Endothelial cell of umbilical vein (primary cell): ENCODE results near the gene COMMD10. TPM values are rescaled to one million over a fixed set of nuclear protein-coding genes. Genes with fewer than 3 reads are reported as not detected.

Experiments
- BruUV-seq: library from RNA; stranded (reverse); fragments of 400-500 nt; replicated peaks from 2 replicates; lab custom pipeline; 2021; lab: Mats Ljungman, UMichigan
- CTCF ChIA-PET: fragments of 300-600, 350-600 bp; sonication (Branson Sonifier 250); formaldehyde crosslinking; loops from one replicate; lab custom pipeline; 2021; ENCODE audit warnings: antibody characterized with exemption, inconsistent platforms; lab: Charles Lee
- POLR2A ChIA-PET: fragments of 300-600, 350-600 bp; sonication (Branson Sonifier 250); formaldehyde crosslinking; loops from one replicate; lab custom pipeline; 2021; ENCODE audit warnings: antibody characterized with exemption, inconsistent platforms; lab: Charles Lee
- DNase-seq: peaks from one replicate; pipeline ENCODE4 v3.0.0-alpha.2; 2011; ENCODE audit warnings: low read depth, low spot score
- FAIRE-seq: peaks from 2 replicates; lab custom pipeline; 2011; peaks lifted over from hg19 to GRCh38; lab: Jason Lieb, UNC
- H2AFZ ChIP-seq: 2 replicates; pipeline ENCODE4 v1.6.0; 2012; ENCODE audit warnings: low read depth, low read length, control low read depth, inconsistent platforms
- H3K27ac ChIP-seq: 2 replicates; pipeline ENCODE4 v1.5.1; 2011; ENCODE audit warnings: low read depth, mild to moderate bottlenecking, control low read depth, low read length, moderate library complexity; ENCODE audit not compliant: insufficient read depth
- H3K27me3 ChIP-seq, 2 experiments: 2 replicates each; pipeline versions ENCODE4 v1.6.0 to v1.6.1; 2011; ENCODE audit warnings: low read length in 2 of 2, mixed read lengths in 1 of 2; ENCODE audit not compliant: control insufficient read depth in 2 of 2, insufficient read depth in 2 of 2
- H3K36me3 ChIP-seq, 2 experiments: 2 replicates in 1 of 2; 3 replicates in 1 of 2; pipeline ENCODE4 v1.5.1; 2011; ENCODE audit warnings: low read length in 2 of 2, mild to moderate bottlenecking in 1 of 2, moderate library complexity in 1 of 2; ENCODE audit not compliant: control insufficient read depth in 2 of 2, insufficient read depth in 2 of 2; ENCODE audit errors: extremely low read depth in 1 of 2
- H3K4me1 ChIP-seq: 3 replicates; pipeline ENCODE4 v1.5.1; 2011; ENCODE audit warnings: mild to moderate bottlenecking, low read length; ENCODE audit not compliant: control insufficient read depth, insufficient read depth; ENCODE audit errors: extremely low read depth
- H3K4me2 ChIP-seq: 2 replicates; pipeline ENCODE4 v1.6.1; 2011; ENCODE audit warnings: low read length, control low read depth, mixed read lengths; ENCODE audit not compliant: insufficient read depth
- H3K4me3 ChIP-seq, 3 experiments: fragments of 200-600 bp in 1 of 3; sonication (generic), shearing (Covaris generic) in 1 of 3; replicated peaks in 1 of 3; 2 replicates each; pipeline ENCODE4 v1.5.1; 2011 to 2016; ENCODE audit warnings: control low read depth in 3 of 3, low read length in 3 of 3, mild to moderate bottlenecking in 2 of 3, inconsistent platforms in 1 of 3, low read depth in 1 of 3, moderate library complexity in 1 of 3; ENCODE audit not compliant: insufficient read depth in 1 of 3
- H3K79me2 ChIP-seq: 2 replicates; pipeline ENCODE4 v1.6.0; 2012; ENCODE audit warnings: low read length, inconsistent platforms; ENCODE audit not compliant: control insufficient read depth, insufficient read depth
- H3K9ac ChIP-seq: replicated peaks from 2 replicates; pipeline ENCODE3; 2011; ENCODE audit warnings: low read length, control low read depth; ENCODE audit not compliant: insufficient read depth; ENCODE audit errors: extremely low read depth
- H3K9me1 ChIP-seq: replicated peaks from 3 replicates; pipeline ENCODE4 v1.6.0; 2011; ENCODE audit warnings: mild to moderate bottlenecking, low read length; ENCODE audit not compliant: control insufficient read depth, insufficient read depth; ENCODE audit errors: extremely low read depth
- H3K9me3 ChIP-seq: replicated peaks from 2 replicates; pipeline ENCODE4 v1.5.1; 2012; ENCODE audit warnings: low read length, inconsistent platforms; ENCODE audit not compliant: control insufficient read depth, insufficient read depth
- H4K20me1 ChIP-seq: replicated peaks from 2 replicates; pipeline ENCODE3; 2011; ENCODE audit warnings: mild to moderate bottlenecking, low read length; ENCODE audit not compliant: control insufficient read depth, insufficient read depth; ENCODE audit errors: extremely low read depth
- EZH2 ChIP-seq: IDR thresholded peaks from 2 replicates; pipeline ENCODE4 v1.6.1; 2012; ENCODE audit warnings: borderline replicate concordance, low read depth, mild to moderate bottlenecking, moderate library complexity, low read length, inconsistent platforms; ENCODE audit not compliant: severe bottlenecking
- FOS ChIP-seq: IDR thresholded peaks from 2 replicates; pipeline ENCODE4 v1.6.1; 2011; ENCODE audit warnings: mild to moderate bottlenecking, low read length, moderate library complexity, borderline replicate concordance; ENCODE audit not compliant: insufficient read depth
- GATA2 ChIP-seq: IDR thresholded peaks from 2 replicates; pipeline ENCODE4 v1.7.0; 2011; ENCODE audit warnings: low read depth, mild to moderate bottlenecking, moderate library complexity, mixed read lengths, low read length; ENCODE audit not compliant: insufficient read length, insufficient read depth
- JUN ChIP-seq: IDR thresholded peaks from 2 replicates; pipeline ENCODE4 v1.6.1; 2011; ENCODE audit warnings: borderline replicate concordance, low read depth; ENCODE audit not compliant: insufficient read length, insufficient read depth
- MYC ChIP-seq: IDR thresholded peaks from one replicate; pipeline ENCODE4 v1.6.1; 2011; ENCODE audit warnings: mild to moderate bottlenecking, low read depth, low read length
- POLR2A ChIP-seq: IDR thresholded peaks from 2 replicates; pipeline ENCODE4 v1.6.1; 2012; ENCODE audit warnings: low read depth, mild to moderate bottlenecking, control low read depth, low read length
- POLR2AphosphoS5 ChIP-seq: IDR thresholded peaks from 2 replicates; pipeline ENCODE4 v1.6.1; 2012; ENCODE audit warnings: low read depth, mild to moderate bottlenecking, control low read depth, low read length, moderate library complexity; ENCODE audit not compliant: insufficient read depth
- dilution Hi-C: fragments of 300-500 bp; cut with MboI; formaldehyde crosslinking; loops from one replicate; pipeline ENCODE4 v1.15.0; 2019; ENCODE audit warnings: low sequenced_read_pairs; ENCODE audit not compliant: extremely low pct_ligation_motif_present
- intact Hi-C: fragments of 100-400 bp; cut with micrococcal nuclease; formaldehyde crosslinking; loops from one replicate; pipeline ENCODE4 v1.10.0; 2022
- polyA plus RNA-seq, 4 experiments: library from polyadenylated mRNA; depleted of rRNA in 3 of 4; stranded (reverse) in 3 of 4; unstranded in 1 of 4; fragments of >200 nt; gene quantifications; 2 replicates each; pipeline versions ENCODE4 v1.2.1 to v1.2.3, GENCODE V29; 2011 to 2012; ENCODE audit warnings: missing spikeins in 1 of 4
- total RNA-seq: library from RNA; stranded (reverse); gene quantifications from 2 replicates; pipeline ENCODE4 v1.2.3, GENCODE V29; 2021
- TF ChIP-seq, protein P1 (sequence below), 2 donors: IDR thresholded peaks; 1 replicate in 1 of 2; 2 replicates in 1 of 2; pipeline ENCODE4 v1.5.1; 2011; ENCODE audit warnings: low read length in 2 of 2, mild to moderate bottlenecking in 2 of 2, moderate library complexity in 2 of 2, control low read depth in 1 of 2, inconsistent platforms in 1 of 2, low read depth in 1 of 2; ENCODE audit not compliant: insufficient read depth in 1 of 2; ENCODE audit errors: extremely low read depth in 1 of 2
- TF ChIP-seq, protein P2 (sequence below): IDR thresholded peaks from 2 replicates; pipeline ENCODE4 v1.6.1; 2011; ENCODE audit not compliant: insufficient read depth, insufficient read length

The COMMD10 gene
- total and polyA plus RNA-seq, 2 donors (not counting 3 experiments of a cell fraction or from before 2014, with no cell fraction given): 12.5 to 27.0 TPM

GRCh38 chr5:116320486-116320885 is 235.7 kb downstream of the COMMD10 start:
- H3K27ac ChIP-seq: no peak overlapping the region
- peak; percentile 48 for FAIRE-seq

More at GRCh38 chr5:116320486-116320885, 235.7 kb downstream of the COMMD10 start:
- no peaks in the 10 kb centered on the region for H3K79me2 ChIP-seq
- ChIA-PET POLR2A (interaction anchor here (1.4 kb wide), 1 partner anchor 84 kb away, joined by 3 read pairs; no protein-coding TSS in a partner anchor), CTCF (interaction anchor here (1.8 kb wide), 1 partner anchor 68 kb away, joined by 3 read pairs; no protein-coding TSS in a partner anchor)
- no peaks in the 10 kb centered on the region for H3K9me1 ChIP-seq
- dilution Hi-C loops: no loop called here
- DNase-seq: peak; percentile 79
- H3K9me3 ChIP-seq: no peaks in the 10 kb centered on the region
- no peak overlapping the region for H3K4me2 ChIP-seq
- intact Hi-C loops: no loop called here
- TF ChIP-seq, protein P1, sequence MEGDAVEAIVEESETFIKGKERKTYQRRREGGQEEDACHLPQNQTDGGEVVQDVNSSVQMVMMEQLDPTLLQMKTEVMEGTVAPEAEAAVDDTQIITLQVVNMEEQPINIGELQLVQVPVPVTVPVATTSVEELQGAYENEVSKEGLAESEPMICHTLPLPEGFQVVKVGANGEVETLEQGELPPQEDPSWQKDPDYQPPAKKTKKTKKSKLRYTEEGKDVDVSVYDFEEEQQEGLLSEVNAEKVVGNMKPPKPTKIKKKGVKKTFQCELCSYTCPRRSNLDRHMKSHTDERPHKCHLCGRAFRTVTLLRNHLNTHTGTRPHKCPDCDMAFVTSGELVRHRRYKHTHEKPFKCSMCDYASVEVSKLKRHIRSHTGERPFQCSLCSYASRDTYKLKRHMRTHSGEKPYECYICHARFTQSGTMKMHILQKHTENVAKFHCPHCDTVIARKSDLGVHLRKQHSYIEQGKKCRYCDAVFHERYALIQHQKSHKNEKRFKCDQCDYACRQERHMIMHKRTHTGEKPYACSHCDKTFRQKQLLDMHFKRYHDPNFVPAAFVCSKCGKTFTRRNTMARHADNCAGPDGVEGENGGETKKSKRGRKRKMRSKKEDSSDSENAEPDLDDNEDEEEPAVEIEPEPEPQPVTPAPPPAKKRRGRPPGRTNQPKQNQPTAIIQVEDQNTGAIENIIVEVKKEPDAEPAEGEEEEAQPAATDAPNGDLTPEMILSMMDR (IDR thresholded peaks at IDR 0.05; ENCODE audit: extremely low read depth in 1 of 2, insufficient read depth in 1 of 2, low read depth in 1 of 2, low read length in 2 of 2): no peak
- TF ChIP-seq GATA2 (no peak), JUN (no peak), EZH2 (no peak), MYC (no peak), FOS (no peak), POLR2A (no peak), POLR2AphosphoS5 (no peak)
- TF ChIP-seq, protein P2, sequence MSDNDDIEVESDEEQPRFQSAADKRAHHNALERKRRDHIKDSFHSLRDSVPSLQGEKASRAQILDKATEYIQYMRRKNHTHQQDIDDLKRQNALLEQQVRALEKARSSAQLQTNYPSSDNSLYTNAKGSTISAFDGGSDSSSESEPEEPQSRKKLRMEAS: no peak
- H3K4me3 ChIP-seq: no peak overlapping the region
- no peak overlapping the region for H2AFZ ChIP-seq
- H3K36me3 ChIP-seq: peaks cover 0 to 2% of the 10 kb centered on the region in 2 experiments
- H3K9ac ChIP-seq: no peak overlapping the region
- BruUV-seq: no TSS peak
- peaks cover 7% of the 10 kb centered on the region for H3K4me1 ChIP-seq
- H3K27me3 ChIP-seq: no peaks in the 10 kb centered on the region
- no peaks in the 10 kb centered on the region for H4K20me1 ChIP-seq
